ENCODE data around the gene ZNF428.

The ZNF428 gene

GRCh38 chr19:43575156-43575950 lies 44.1 kb downstream of the ZNF428 start, which contains the start of the genes PINLYP and XRCC1:
Gene PINLYP, plus strand, starts transcription at chr19:43575801. Its CDS starts 1,391 bp downstream, at chr19:43577192.
Gene XRCC1, minus strand, starts transcription at chr19:43575527. Its CDS starts 69 bp downstream, at chr19:43575458.
- no peaks in the 10 kb centered on the region for H3K27me3 Mint-ChIP-seq
- peaks cover 8% of the 10 kb centered on the region for H3K36me3 Mint-ChIP-seq
- H3K27ac Mint-ChIP-seq = peak within 1 kb of the TSS; percentile 98
- H3K4me3 Mint-ChIP-seq = peak within 1 kb of the TSS; percentile 96
- no peaks in the 10 kb centered on the region for H3K9me3 Mint-ChIP-seq
- peaks cover 43% of the 10 kb centered on the region for H3K4me1 Mint-ChIP-seq
- peak; percentile 99 for ATAC-seq

- no peaks in the 10 kb centered on the region for H3K9me3 Mint-ChIP-seq
- peaks cover 15% of the 10 kb centered on the region for H3K36me3 Mint-ChIP-seq
- ATAC-seq = no peak
- H3K27ac Mint-ChIP-seq = peak overlapping the region; percentile 98
- peak overlapping the region; percentile 96 for H3K4me3 Mint-ChIP-seq
- H3K27me3 Mint-ChIP-seq = no peaks in the 10 kb centered on the region
- H3K4me1 Mint-ChIP-seq = peaks cover 44% of the 10 kb centered on the region
Observed at GRCh38 chr19:43574424-43575155, 44.8 kb downstream of the ZNF428 start.

- Mint-ChIP-seq H3K4me1 (peaks cover 46% of the 10 kb centered on the region), H3K4me3 (no peak overlapping the region), H3K9me3 (no peaks in the 10 kb centered on the region), H3K27ac (peak overlapping the region; percentile 9), H3K36me3 (peaks cover 16% of the 10 kb centered on the region), H3K27me3 (no peaks in the 10 kb centered on the region)
- ATAC-seq = no peak
Observed at GRCh38 chr19:43572171-43572588, 47.2 kb downstream of the ZNF428 start.

GRCh38 chr19:43570174-43570791 lies 49.1 kb downstream of the ZNF428 start:
- H3K4me3 Mint-ChIP-seq = no peak overlapping the region

GRCh38 chr19:43569657-43570056 lies 49.8 kb downstream of the ZNF428 start:
- Mint-ChIP-seq H3K9me3 (no peaks in the 10 kb centered on the region), H3K27ac (peak overlapping the region; percentile 49), H3K27me3 (no peaks in the 10 kb centered on the region), H3K36me3 (peaks cover 21% of the 10 kb centered on the region), H3K4me1 (peaks cover 35% of the 10 kb centered on the region), H3K4me3 (no peak overlapping the region)
- ATAC-seq = no peak

More at GRCh38 chr19:43570174-43570791, 49.1 kb downstream of the ZNF428 start:
- Mint-ChIP-seq H3K27ac (peak overlapping the region; percentile 49), H3K4me1 (peaks cover 36% of the 10 kb centered on the region), H3K9me3 (no peaks in the 10 kb centered on the region), H3K27me3 (no peaks in the 10 kb centered on the region), H3K36me3 (peaks cover 21% of the 10 kb centered on the region)
- ATAC-seq = no peak

- Mint-ChIP-seq H3K27me3 (no peaks in the 10 kb centered on the region), H3K9me3 (no peaks in the 10 kb centered on the region), H3K36me3 (peaks cover 36% of the 10 kb centered on the region), H3K4me1 (peaks cover 59% of the 10 kb centered on the region), H3K27ac (peak overlapping the region; percentile 82), H3K4me3 (no peak overlapping the region)
- no peak for ATAC-seq
Observed at GRCh38 chr19:43564800-43565199, 54.6 kb downstream of the ZNF428 start.

GRCh38 chr19:43563816-43564457 lies 55.5 kb downstream of the ZNF428 start:
- no peak for ATAC-seq
- Mint-ChIP-seq H3K27ac (peak overlapping the region; percentile 82), H3K9me3 (no peaks in the 10 kb centered on the region), H3K36me3 (peaks cover 39% of the 10 kb centered on the region), H3K4me1 (peaks cover 56% of the 10 kb centered on the region), H3K27me3 (no peaks in the 10 kb centered on the region), H3K4me3 (no peak overlapping the region)

GRCh38 chr19:43562698-43563241 lies 56.7 kb downstream of the ZNF428 start:
- H3K9me3 Mint-ChIP-seq = no peaks in the 10 kb centered on the region
- no peaks in the 10 kb centered on the region for H3K27me3 Mint-ChIP-seq
- H3K4me3 Mint-ChIP-seq = peak overlapping the region; percentile 50
- peak; percentile 93 for ATAC-seq
- H3K36me3 Mint-ChIP-seq = peaks cover 42% of the 10 kb centered on the region
- H3K27ac Mint-ChIP-seq = peak overlapping the region; percentile 82
- H3K4me1 Mint-ChIP-seq = peaks cover 56% of the 10 kb centered on the region

- no peak overlapping the region for H3K4me3 Mint-ChIP-seq
- no peak for ATAC-seq
- H3K4me1 Mint-ChIP-seq = peaks cover 56% of the 10 kb centered on the region
- no peaks in the 10 kb centered on the region for H3K27me3 Mint-ChIP-seq
- H3K27ac Mint-ChIP-seq = peak overlapping the region; percentile 82
- H3K36me3 Mint-ChIP-seq = peaks cover 46% of the 10 kb centered on the region
- H3K9me3 Mint-ChIP-seq = no peaks in the 10 kb centered on the region
Observed at GRCh38 chr19:43562226-43562697, 57.2 kb downstream of the ZNF428 start.

- Mint-ChIP-seq H3K4me3 (no peak overlapping the region), H3K27me3 (no peaks in the 10 kb centered on the region), H3K36me3 (peaks cover 41% of the 10 kb centered on the region), H3K9me3 (no peaks in the 10 kb centered on the region), H3K27ac (peak overlapping the region; percentile 82), H3K4me1 (peaks cover 56% of the 10 kb centered on the region)
- no peak for ATAC-seq
Observed at GRCh38 chr19:43561139-43561970, 58.1 kb downstream of the ZNF428 start.

- peaks cover 57% of the 10 kb centered on the region for H3K4me1 Mint-ChIP-seq
- H3K9me3 Mint-ChIP-seq = no peaks in the 10 kb centered on the region
- H3K4me3 Mint-ChIP-seq = no peak overlapping the region
- no peak for ATAC-seq
- H3K27ac Mint-ChIP-seq = peak overlapping the region; percentile 82
- peaks cover 41% of the 10 kb centered on the region for H3K36me3 Mint-ChIP-seq
- no peaks in the 10 kb centered on the region for H3K27me3 Mint-ChIP-seq
Observed at GRCh38 chr19:43560687-43561086, 58.7 kb downstream of the ZNF428 start.
